Posterior cingulate gyrus (tissue), 11 donors: ENCODE data around the gene IP6K1.
"Not testable (repeated sequence)": the region's sequence is repeated elsewhere in the genome, so short reads cannot be mapped to it uniquely, and the experiment has no call there.

Source experiments
- DNase-seq, 10 donors: peaks; one replicate each; pipeline versions ENCODE4 v3.0.0 to v3.0.0-alpha.2; 2020 to 2021; ENCODE audit warnings: mixed read lengths in 3 of 10
- intact Hi-C: fragments of 100-400 bp; cut with DNase I; formaldehyde crosslinking; loops from one replicate; pipeline ENCODE4 v1.15.1; 2023

IP6K1 gene

GRCh38 chr3:49775538-49775937 is 10.8 kb downstream of the IP6K1 start:
- peak in 8 of 10 donors; percentile 38 to 93 (median 62) for DNase-seq
- intact Hi-C loops = no loop called here

- intact Hi-C loops = no loop called here
- DNase-seq = peak in 1 of 10 donors; percentile 13
Measured at GRCh38 chr3:49772703-49773102, 13.6 kb downstream of the IP6K1 start.

- intact Hi-C loops = no loop called here
- no peak for DNase-seq
Measured at GRCh38 chr3:49771340-49771938, 14.9 kb downstream of the IP6K1 start.

- intact Hi-C loops = no loop called here
- DNase-seq = no peak
Measured at GRCh38 chr3:49769926-49770325, 16.4 kb downstream of the IP6K1 start.

- DNase-seq = no peak
- intact Hi-C loops = no loop called here
Measured at GRCh38 chr3:49769286-49769915, 16.9 kb downstream of the IP6K1 start.

- intact Hi-C loops = no loop called here
Measured at GRCh38 chr3:49763981-49764380, 22.4 kb downstream of the IP6K1 start.

GRCh38 chr3:49761661-49762060 is 24.7 kb downstream of the IP6K1 start:
- intact Hi-C loops = no loop called here
- DNase-seq = no peak

More at GRCh38 chr3:49763981-49764380, 22.4 kb downstream of the IP6K1 start:
- DNase-seq = no peak

GRCh38 chr3:49759226-49759625 is 27.1 kb downstream of the IP6K1 start:
- intact Hi-C loops = no loop called here
- no peak for DNase-seq

- intact Hi-C loops = no loop called here
- no peak for DNase-seq
Measured at GRCh38 chr3:49757197-49757596, 29.1 kb downstream of the IP6K1 start.

- no peak for DNase-seq
- intact Hi-C loops = no loop called here
Measured at GRCh38 chr3:49756036-49756435, 30.3 kb downstream of the IP6K1 start.

- intact Hi-C loops = no loop called here
- no peak for DNase-seq
Measured at GRCh38 chr3:49754536-49754935, 31.8 kb downstream of the IP6K1 start.

- intact Hi-C loops = no loop called here
- DNase-seq = no peak
Measured at GRCh38 chr3:49751501-49751900, 34.8 kb downstream of the IP6K1 start.

- no peak for DNase-seq
- intact Hi-C loops = no loop called here
Measured at GRCh38 chr3:49750056-49750455, 36.3 kb downstream of the IP6K1 start.

- DNase-seq, intact Hi-C loops: not testable (repeated sequence)
Measured at GRCh38 chr3:49748874-49749273, 37.5 kb downstream of the IP6K1 start.

- DNase-seq = peak in 1 of 10 donors; percentile 44
- intact Hi-C loops = no loop called here
Measured at GRCh38 chr3:49747792-49748480, 38.4 kb downstream of the IP6K1 start.

GRCh38 chr3:49745986-49746385 is 40.4 kb downstream of the IP6K1 start:
- intact Hi-C loops = no loop called here
- DNase-seq = no peak

GRCh38 chr3:49740427-49740826 is 45.9 kb downstream of the IP6K1 start:
- DNase-seq = no peak
- intact Hi-C loops = no loop called here

GRCh38 chr3:49738067-49738713 is 48.2 kb downstream of the IP6K1 start:
- intact Hi-C loops = no loop called here
- no peak for DNase-seq

- DNase-seq = no peak
- intact Hi-C loops = no loop called here
Measured at GRCh38 chr3:49734752-49735151, 51.6 kb downstream of the IP6K1 start.

GRCh38 chr3:49733551-49733950 is 52.8 kb downstream of the IP6K1 start:
- no peak for DNase-seq
- intact Hi-C loops = no loop called here

GRCh38 chr3:49732597-49732996 is 53.7 kb downstream of the IP6K1 start:
- intact Hi-C loops = no loop called here

More at GRCh38 chr3:49732597-49732996, 53.7 kb downstream of the IP6K1 start:
- DNase-seq = no peak
